GM10847 (cell line): ENCODE results near the gene SALL3.

Source experiments
- POLR2A ChIP-seq: IDR thresholded peaks from 2 replicates; pipeline ENCODE4 v1.6.1; 2011; ENCODE audit not compliant: insufficient read length; ENCODE audit errors: extremely low read depth

Gene SALL3

DNA sequence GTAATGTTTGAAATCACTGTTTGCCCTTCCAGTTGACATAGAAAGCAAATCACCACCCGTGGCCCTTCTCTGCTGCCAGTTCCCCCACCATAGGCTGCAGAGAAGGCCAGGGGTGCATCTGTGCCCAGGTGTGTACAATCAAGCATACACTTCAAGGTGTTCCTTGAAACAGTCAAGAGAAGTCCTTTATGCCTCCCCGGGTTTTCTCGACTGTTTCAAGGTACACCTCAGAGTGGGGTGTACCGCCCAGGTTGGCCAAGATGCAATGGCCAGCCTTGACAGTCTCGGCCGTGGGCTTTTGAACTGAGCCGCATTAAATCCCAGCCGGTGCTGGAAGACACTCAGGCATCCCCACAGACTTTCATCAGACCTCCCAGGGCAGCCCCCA is 68.6 kb downstream of the SALL3 start:
- no peak for TF ChIP-seq POLR2A

DNA sequence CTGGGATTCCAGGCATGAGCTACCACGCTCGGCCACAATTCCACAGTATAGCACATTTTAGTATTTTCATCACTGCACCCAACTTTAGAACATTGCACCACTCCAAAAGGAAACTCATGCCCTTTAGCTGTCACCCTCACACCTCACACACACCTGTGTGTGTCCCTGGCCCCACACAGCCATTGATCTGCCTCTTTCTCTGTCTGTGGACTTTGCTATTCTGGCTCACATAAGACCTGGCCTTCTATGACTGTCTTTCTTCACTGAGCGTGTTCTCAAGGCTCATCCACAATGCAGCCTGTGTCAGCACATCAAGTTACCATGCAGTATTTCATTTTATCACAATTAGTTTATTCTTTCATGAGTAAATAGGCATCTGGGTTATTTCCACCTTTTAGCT is 69.9 kb downstream of the SALL3 start:
- no peak for TF ChIP-seq POLR2A
